Measurements from ENCODE around the gene GRB10. TPM values are rescaled to one million over a fixed set of nuclear protein-coding genes. Genes with fewer than 3 reads are reported as not detected.

The GRB10 gene
- polyA plus RNA-seq, 3 donors = 1.3 to 3.1 (median 1.5) TPM

- Histone ChIP-seq H3K9ac (ENCODE audit: insufficient read depth, low read length, poor library complexity, severe bottlenecking) (no peak overlapping the region), H4K20me1 (ENCODE audit: insufficient read depth, low read length) (no peaks in the 10 kb centered on the region), H3K27me3 (ENCODE audit: control insufficient read depth in 2 of 2, insufficient read depth in 2 of 2, low read length in 2 of 2) (no peaks in the 10 kb centered on the region), H3K4me1 (ENCODE audit: control insufficient read depth in 1 of 2, insufficient read depth in 2 of 2, low read length in 2 of 2) (no peaks in the 10 kb centered on the region), H3K9me3 (replicated peaks in 1 of 2; ENCODE audit: control insufficient read depth in 1 of 2, insufficient read depth in 1 of 2, low read length in 2 of 2) (no peaks in the 10 kb centered on the region), H2AFZ (ENCODE audit: insufficient read depth, low read depth, low read length, poor library complexity, severe bottlenecking) (no peak overlapping the region), H3K36me3 (replicated peaks in 1 of 2; ENCODE audit: control insufficient read depth in 1 of 2, insufficient read depth in 2 of 2, low read length in 2 of 2) (no peaks in the 10 kb centered on the region), H3K4me2 (replicated peaks; ENCODE audit: extremely low read depth, low read length, poor library complexity, severe bottlenecking) (no peak overlapping the region), H3K4me3 (replicated peaks in 1 of 3; ENCODE audit: low read depth in 2 of 3, low read length in 3 of 3) (no peak overlapping the region), H3K27ac (ENCODE audit: low read depth in 1 of 2, low read length in 2 of 2) (no peak overlapping the region), H3K79me2 (ENCODE audit: insufficient read depth, low read length) (no peaks in the 10 kb centered on the region)
- TF ChIP-seq, protein P1, sequence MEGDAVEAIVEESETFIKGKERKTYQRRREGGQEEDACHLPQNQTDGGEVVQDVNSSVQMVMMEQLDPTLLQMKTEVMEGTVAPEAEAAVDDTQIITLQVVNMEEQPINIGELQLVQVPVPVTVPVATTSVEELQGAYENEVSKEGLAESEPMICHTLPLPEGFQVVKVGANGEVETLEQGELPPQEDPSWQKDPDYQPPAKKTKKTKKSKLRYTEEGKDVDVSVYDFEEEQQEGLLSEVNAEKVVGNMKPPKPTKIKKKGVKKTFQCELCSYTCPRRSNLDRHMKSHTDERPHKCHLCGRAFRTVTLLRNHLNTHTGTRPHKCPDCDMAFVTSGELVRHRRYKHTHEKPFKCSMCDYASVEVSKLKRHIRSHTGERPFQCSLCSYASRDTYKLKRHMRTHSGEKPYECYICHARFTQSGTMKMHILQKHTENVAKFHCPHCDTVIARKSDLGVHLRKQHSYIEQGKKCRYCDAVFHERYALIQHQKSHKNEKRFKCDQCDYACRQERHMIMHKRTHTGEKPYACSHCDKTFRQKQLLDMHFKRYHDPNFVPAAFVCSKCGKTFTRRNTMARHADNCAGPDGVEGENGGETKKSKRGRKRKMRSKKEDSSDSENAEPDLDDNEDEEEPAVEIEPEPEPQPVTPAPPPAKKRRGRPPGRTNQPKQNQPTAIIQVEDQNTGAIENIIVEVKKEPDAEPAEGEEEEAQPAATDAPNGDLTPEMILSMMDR (IDR thresholded peaks at IDR 0.05) = no peak
- Mint-ChIP-seq H3K4me3 (no peak overlapping the region), H3K27ac (no peak overlapping the region), H3K4me1 (peaks cover 2% of the 10 kb centered on the region), H3K27me3 (ENCODE audit: low read depth in 3 of 3) (no peaks in the 10 kb centered on the region), H3K9me3 (peaks cover 0 to 5% (median 3%) of the 10 kb centered on the region in 7 donors), H3K36me3 (peaks cover 0 to under 1% of the 10 kb centered on the region in 2 donors)
- intact Hi-C loops (cut with micrococcal nuclease) = loop anchor here in 1 of 2 donors (5.0 kb wide), 1 partner anchor 164 kb away; no protein-coding TSS in a partner anchor
- DNase-seq = no peak
- 80% methylated on average over 1 of the region's 7 CpGs for whole genome bisulfite sequencing (ENCODE audit: insufficient coverage)
Measured at GRCh38 chr7:50631639-50632038, 151.1 kb downstream of the GRB10 start.

- no peaks in the 10 kb centered on the region for H3K79me2 ChIP-seq (ENCODE audit: insufficient read depth, low read length)
- Mint-ChIP-seq H3K4me3 (no peak overlapping the region), H3K27ac (no peak overlapping the region)
Measured at GRCh38 chr7:50631100-50631499, 151.6 kb downstream of the GRB10 start.

More at GRCh38 chr7:50631100-50631499, 151.6 kb downstream of the GRB10 start:
- Mint-ChIP-seq H3K9me3 (peaks cover 0 to 3% (median 2%) of the 10 kb centered on the region in 7 donors), H3K36me3 (peaks cover 0 to 5% of the 10 kb centered on the region in 2 donors), H3K27me3 (ENCODE audit: low read depth in 3 of 3) (peaks cover 0 to 2% (median 0%) of the 10 kb centered on the region in 3 donors), H3K4me1 (peaks cover 2% of the 10 kb centered on the region)
- Histone ChIP-seq H4K20me1 (ENCODE audit: insufficient read depth, low read length) (no peaks in the 10 kb centered on the region), H3K4me1 (ENCODE audit: control insufficient read depth in 1 of 2, insufficient read depth in 2 of 2, low read length in 2 of 2) (no peaks in the 10 kb centered on the region), H3K9ac (ENCODE audit: insufficient read depth, low read length, poor library complexity, severe bottlenecking) (no peak overlapping the region), H3K4me3 (replicated peaks in 1 of 3; ENCODE audit: low read depth in 2 of 3, low read length in 3 of 3) (no peak overlapping the region), H3K36me3 (replicated peaks in 1 of 2; ENCODE audit: control insufficient read depth in 1 of 2, insufficient read depth in 2 of 2, low read length in 2 of 2) (no peaks in the 10 kb centered on the region), H3K27ac (ENCODE audit: low read depth in 1 of 2, low read length in 2 of 2) (no peak overlapping the region), H3K4me2 (replicated peaks; ENCODE audit: extremely low read depth, low read length, poor library complexity, severe bottlenecking) (no peak overlapping the region), H3K9me3 (replicated peaks in 1 of 2; ENCODE audit: control insufficient read depth in 1 of 2, insufficient read depth in 1 of 2, low read length in 2 of 2) (no peaks in the 10 kb centered on the region), H2AFZ (ENCODE audit: insufficient read depth, low read depth, low read length, poor library complexity, severe bottlenecking) (no peak overlapping the region), H3K27me3 (ENCODE audit: control insufficient read depth in 2 of 2, insufficient read depth in 2 of 2, low read length in 2 of 2) (no peaks in the 10 kb centered on the region)
- DNase-seq = no peak
- TF ChIP-seq, protein P1 (IDR thresholded peaks at IDR 0.05) = no peak
- 94% methylated on average over 4 of the region's 6 CpGs for WGBS (ENCODE audit: insufficient coverage)
- intact Hi-C loops (cut with micrococcal nuclease) = loop anchor here in 1 of 2 donors (5.0 kb wide), 1 partner anchor 164 kb away; no protein-coding TSS in a partner anchor

Data from CD14-positive monocyte (primary cell).